WTC11 (cell line): ENCODE data around the gene AKR1A1. TPM values are rescaled to one million over a fixed set of nuclear protein-coding genes. Genes with fewer than 3 reads are reported as not detected.
"Not testable (repeated sequence)": the region's sequence is repeated elsewhere in the genome, so short reads cannot be mapped to it uniquely, and the experiment has no call there.

ENCODE experiments used
- ATAC-seq: fragments of 200-7000 bp; cut with Tn5 transposase; 2 replicates; pipeline ENCODE4 v1.10.0; 2021; ENCODE audit warnings: mild to moderate bottlenecking, moderate library complexity
- CTCF ChIA-PET: fragments of 300-600 bp; sonication (Branson Sonifier 250); formaldehyde crosslinking; loops from one replicate; lab custom pipeline; 2021; ENCODE audit warnings: antibody characterized with exemption; lab: Charles Lee
- POLR2A ChIA-PET: fragments of 350-600 bp; sonication (Branson Sonifier 250); formaldehyde crosslinking; loops from one replicate; lab custom pipeline; 2021; ENCODE audit warnings: antibody characterized with exemption; lab: Charles Lee
- DNase-seq: peaks from one replicate; pipeline ENCODE4 v3.0.0; 2021; ENCODE audit warnings: low spot score
- H3K27ac Mint-ChIP-seq: 2 replicates; pipeline ENCODE4 v1.8.0; 2021; ENCODE audit warnings: mixed read lengths
- H3K27me3 Mint-ChIP-seq: 2 replicates; pipeline ENCODE4 v1.8.0; 2021; ENCODE audit warnings: low read depth, mild to moderate bottlenecking, moderate library complexity, mixed read lengths
- H3K36me3 Mint-ChIP-seq: 2 replicates; pipeline ENCODE4 v1.8.0; 2021; ENCODE audit warnings: mixed read lengths
- H3K4me1 Mint-ChIP-seq: 2 replicates; pipeline ENCODE4 v1.8.0; 2022; ENCODE audit warnings: mixed read lengths
- H3K4me3 Mint-ChIP-seq: 2 replicates; pipeline ENCODE4 v1.8.0; 2021; ENCODE audit warnings: mild to moderate bottlenecking, moderate library complexity, mixed read lengths
- H3K9me3 Mint-ChIP-seq: 2 replicates; pipeline ENCODE4 v1.8.0; 2021; ENCODE audit warnings: mixed read lengths
- ATF1 ChIP-seq: sonication (generic); formaldehyde crosslinking; IDR thresholded peaks from 2 replicates; pipeline ENCODE4 v1.8.1; 2023; ENCODE audit warnings: mild to moderate bottlenecking, moderate library complexity, missing genetic modification reagents
- CREM ChIP-seq: sonication (generic); formaldehyde crosslinking; IDR thresholded peaks from 2 replicates; pipeline ENCODE4 v1.8.1; 2022; ENCODE audit warnings: mild to moderate bottlenecking, missing genetic modification reagents, moderate library complexity
- FOXK1 ChIP-seq: sonication (generic); formaldehyde crosslinking; IDR thresholded peaks from 2 replicates; pipeline ENCODE4 v1.8.0; 2022; ENCODE audit warnings: mild to moderate bottlenecking, moderate library complexity, missing genetic modification reagents
- HMGA2 ChIP-seq: fragments of 250-450 bp; sonication (Bioruptor Pico); IDR thresholded peaks from 2 replicates; pipeline ENCODE4 v1.4.0; 2021; ENCODE audit warnings: mild to moderate bottlenecking, moderate library complexity
- IRF2 ChIP-seq: sonication (generic); formaldehyde crosslinking; IDR thresholded peaks from 2 replicates; pipeline ENCODE4 v1.8.0; 2022; ENCODE audit warnings: low read depth, missing genetic modification reagents, borderline replicate concordance
- MXD4 ChIP-seq: fragments of 250-450 bp; sonication (Bioruptor Pico); IDR thresholded peaks from 2 replicates; pipeline ENCODE4 v1.8.0; 2021; ENCODE audit warnings: mild to moderate bottlenecking, moderate library complexity, borderline replicate concordance
- NR3C1 ChIP-seq: sonication (generic); formaldehyde crosslinking; conservative IDR thresholded peaks from 2 replicates; pipeline ENCODE4 v1.8.1; 2023; ENCODE audit warnings: low read depth, mild to moderate bottlenecking, missing genetic modification reagents
- SMAD4 ChIP-seq: sonication (generic); formaldehyde crosslinking; IDR thresholded peaks from 2 replicates; pipeline ENCODE4 v1.8.0; 2022; ENCODE audit warnings: mild to moderate bottlenecking, missing genetic modification reagents
- TCF7 ChIP-seq: sonication (generic); formaldehyde crosslinking; IDR thresholded peaks from 2 replicates; pipeline ENCODE4 v1.8.0; 2022; ENCODE audit warnings: mild to moderate bottlenecking, low read depth, missing genetic modification reagents, moderate library complexity
- TEAD1 ChIP-seq: sonication (generic); formaldehyde crosslinking; IDR thresholded peaks from 2 replicates; pipeline ENCODE4 v1.8.0; 2022; ENCODE audit warnings: mild to moderate bottlenecking, missing genetic modification reagents
- ZNF263 ChIP-seq: sonication (generic); formaldehyde crosslinking; IDR thresholded peaks from 2 replicates; pipeline ENCODE4 v1.8.1; 2022; ENCODE audit warnings: low read depth, mild to moderate bottlenecking, moderate library complexity, missing genetic modification reagents
- ZNF317 ChIP-seq: sonication (generic); formaldehyde crosslinking; IDR thresholded peaks from 2 replicates; pipeline ENCODE4 v1.8.1; 2023; ENCODE audit warnings: low read depth, mild to moderate bottlenecking, moderate library complexity, missing genetic modification reagents, borderline replicate concordance
- ZNF423 ChIP-seq: fragments of 250-450 bp; sonication (Bioruptor Pico); IDR thresholded peaks from 2 replicates; pipeline ENCODE4 v2.1.2; 2022; ENCODE audit warnings: mild to moderate bottlenecking, moderate library complexity
- ZNF671 ChIP-seq: fragments of 250-450 bp; sonication (Bioruptor Pico); IDR thresholded peaks from 2 replicates; pipeline ENCODE4 v1.8.0; 2021; ENCODE audit warnings: mild to moderate bottlenecking
- total RNA-seq: library from RNA; stranded (reverse); gene quantifications from 3 replicates; pipeline ENCODE4 v1.2.3, GENCODE V29; 2021
- TF ChIP-seq, protein P1 (sequence below): sonication (generic); formaldehyde crosslinking; IDR thresholded peaks from 2 replicates; pipeline ENCODE4 v1.8.1; 2023; ENCODE audit warnings: mild to moderate bottlenecking, missing genetic modification reagents, borderline replicate concordance
- TF ChIP-seq, protein P2 (sequence below): fragments of 250-450 bp; sonication (Bioruptor Pico); IDR thresholded peaks from 2 replicates; pipeline ENCODE4 v1.9.0; 2021; ENCODE audit warnings: mild to moderate bottlenecking
- TF ChIP-seq, protein P3 (sequence below): sonication (generic); formaldehyde crosslinking; conservative IDR thresholded peaks from 2 replicates; pipeline ENCODE4 v1.8.1; 2023; ENCODE audit warnings: mild to moderate bottlenecking, low read depth, missing genetic modification reagents, moderate library complexity
- TF ChIP-seq, protein P4 (sequence below): sonication (generic); formaldehyde crosslinking; IDR thresholded peaks from 2 replicates; pipeline ENCODE4 v1.8.1; 2022; ENCODE audit warnings: missing genetic modification reagents, borderline replicate concordance

Gene AKR1A1
- total RNA-seq, 1 experiment from 2014 or later, result 338 TPM

DNA sequence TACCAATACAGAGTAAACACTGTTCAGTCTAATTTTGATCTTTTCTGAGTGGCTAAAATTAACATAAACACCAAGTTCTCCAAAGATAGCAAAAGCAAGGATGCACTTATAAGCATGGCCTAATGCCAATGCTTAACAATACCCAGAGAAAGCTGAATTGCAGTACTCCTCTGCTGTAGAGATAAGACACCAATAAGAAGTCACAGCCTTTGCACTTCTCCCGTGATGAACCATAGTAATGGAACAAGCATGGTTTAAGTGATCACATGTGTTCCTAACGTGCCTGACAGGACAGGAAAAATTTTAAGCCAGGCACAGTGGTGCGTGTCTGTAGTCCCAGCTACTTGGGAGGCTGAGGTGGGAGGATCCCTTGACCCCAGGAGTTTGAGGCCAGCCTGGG is 34.6 kb upstream of the AKR1A1 start:
- CTCF ChIA-PET, result no interaction called here
- H3K4me1 Mint-ChIP-seq, result peaks cover 16% of the 10 kb centered on the region
- peaks cover 77% of the 10 kb centered on the region for H3K36me3 Mint-ChIP-seq
- H3K9me3 Mint-ChIP-seq, result no peaks in the 10 kb centered on the region
- POLR2A ChIA-PET, result no interaction called here
- H3K27me3 Mint-ChIP-seq, result no peaks in the 10 kb centered on the region
- H3K27ac Mint-ChIP-seq, result peak overlapping the region; percentile 42; the same call in 1 of the 2 replicates
- no peak for ATAC-seq
- no peak overlapping the region for H3K4me3 Mint-ChIP-seq
- no peak for TF ChIP-seq TCF7 (CRISPR knock-in tag)
- no peak for TF ChIP-seq ZNF671
- no peak for TF ChIP-seq ZNF423
- TF ChIP-seq ZNF317, result no peak
- no peak for TF ChIP-seq HMGA2
- TF ChIP-seq ATF1, result no peak
- no peak for TF ChIP-seq MXD4 (CRISPR knock-in tag)
- no peak for TF ChIP-seq IRF2 (CRISPR knock-in tag)
- no peak for TF ChIP-seq FOXK1 (CRISPR knock-in tag)
- TF ChIP-seq, all 79 proteins: peak for 0
- no peak for DNase-seq

DNA sequence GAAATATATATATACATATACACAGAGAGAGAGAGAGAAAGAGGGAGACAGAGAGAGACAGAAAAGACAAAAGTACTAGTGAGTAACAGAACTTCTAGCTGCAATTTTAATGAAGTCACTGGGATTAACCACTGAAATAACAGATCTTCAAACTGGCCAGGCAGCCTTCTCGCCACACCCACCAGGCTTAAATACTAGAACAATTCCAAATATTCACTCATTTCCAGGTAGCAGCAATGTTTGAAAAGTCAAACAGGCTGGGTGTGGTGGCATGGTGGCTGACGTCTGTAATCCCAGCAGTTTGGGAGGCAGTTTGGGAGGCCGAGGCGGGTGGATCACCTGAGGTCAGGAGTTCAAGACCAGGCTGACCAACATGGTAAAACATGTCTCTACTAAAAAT is 34.2 kb upstream of the AKR1A1 start:
- no peaks in the 10 kb centered on the region for H3K9me3 Mint-ChIP-seq
- H3K4me3 Mint-ChIP-seq, result no peak overlapping the region
- peak overlapping the region; percentile 41; the same call in 1 of the 2 replicates for H3K27ac Mint-ChIP-seq
- ATAC-seq, result no peak
- H3K27me3 Mint-ChIP-seq, result no peaks in the 10 kb centered on the region
- peaks cover 16% of the 10 kb centered on the region for H3K4me1 Mint-ChIP-seq
- ChIA-PET CTCF (no interaction called here), POLR2A (interaction anchor here (0.6 kb wide), 1 partner anchor 118 kb away, joined by 5 read pairs; no protein-coding TSS in a partner anchor)
- DNase-seq, result no peak
- TF ChIP-seq, protein P1, sequence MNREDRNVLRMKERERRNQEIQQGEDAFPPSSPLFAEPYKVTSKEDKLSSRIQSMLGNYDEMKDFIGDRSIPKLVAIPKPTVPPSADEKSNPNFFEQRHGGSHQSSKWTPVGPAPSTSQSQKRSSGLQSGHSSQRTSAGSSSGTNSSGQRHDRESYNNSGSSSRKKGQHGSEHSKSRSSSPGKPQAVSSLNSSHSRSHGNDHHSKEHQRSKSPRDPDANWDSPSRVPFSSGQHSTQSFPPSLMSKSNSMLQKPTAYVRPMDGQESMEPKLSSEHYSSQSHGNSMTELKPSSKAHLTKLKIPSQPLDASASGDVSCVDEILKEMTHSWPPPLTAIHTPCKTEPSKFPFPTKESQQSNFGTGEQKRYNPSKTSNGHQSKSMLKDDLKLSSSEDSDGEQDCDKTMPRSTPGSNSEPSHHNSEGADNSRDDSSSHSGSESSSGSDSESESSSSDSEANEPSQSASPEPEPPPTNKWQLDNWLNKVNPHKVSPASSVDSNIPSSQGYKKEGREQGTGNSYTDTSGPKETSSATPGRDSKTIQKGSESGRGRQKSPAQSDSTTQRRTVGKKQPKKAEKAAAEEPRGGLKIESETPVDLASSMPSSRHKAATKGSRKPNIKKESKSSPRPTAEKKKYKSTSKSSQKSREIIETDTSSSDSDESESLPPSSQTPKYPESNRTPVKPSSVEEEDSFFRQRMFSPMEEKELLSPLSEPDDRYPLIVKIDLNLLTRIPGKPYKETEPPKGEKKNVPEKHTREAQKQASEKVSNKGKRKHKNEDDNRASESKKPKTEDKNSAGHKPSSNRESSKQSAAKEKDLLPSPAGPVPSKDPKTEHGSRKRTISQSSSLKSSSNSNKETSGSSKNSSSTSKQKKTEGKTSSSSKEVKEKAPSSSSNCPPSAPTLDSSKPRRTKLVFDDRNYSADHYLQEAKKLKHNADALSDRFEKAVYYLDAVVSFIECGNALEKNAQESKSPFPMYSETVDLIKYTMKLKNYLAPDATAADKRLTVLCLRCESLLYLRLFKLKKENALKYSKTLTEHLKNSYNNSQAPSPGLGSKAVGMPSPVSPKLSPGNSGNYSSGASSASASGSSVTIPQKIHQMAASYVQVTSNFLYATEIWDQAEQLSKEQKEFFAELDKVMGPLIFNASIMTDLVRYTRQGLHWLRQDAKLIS (CRISPR knock-in tag), result no peak
- no peak for TF ChIP-seq ZNF671
- TF ChIP-seq, protein P2, sequence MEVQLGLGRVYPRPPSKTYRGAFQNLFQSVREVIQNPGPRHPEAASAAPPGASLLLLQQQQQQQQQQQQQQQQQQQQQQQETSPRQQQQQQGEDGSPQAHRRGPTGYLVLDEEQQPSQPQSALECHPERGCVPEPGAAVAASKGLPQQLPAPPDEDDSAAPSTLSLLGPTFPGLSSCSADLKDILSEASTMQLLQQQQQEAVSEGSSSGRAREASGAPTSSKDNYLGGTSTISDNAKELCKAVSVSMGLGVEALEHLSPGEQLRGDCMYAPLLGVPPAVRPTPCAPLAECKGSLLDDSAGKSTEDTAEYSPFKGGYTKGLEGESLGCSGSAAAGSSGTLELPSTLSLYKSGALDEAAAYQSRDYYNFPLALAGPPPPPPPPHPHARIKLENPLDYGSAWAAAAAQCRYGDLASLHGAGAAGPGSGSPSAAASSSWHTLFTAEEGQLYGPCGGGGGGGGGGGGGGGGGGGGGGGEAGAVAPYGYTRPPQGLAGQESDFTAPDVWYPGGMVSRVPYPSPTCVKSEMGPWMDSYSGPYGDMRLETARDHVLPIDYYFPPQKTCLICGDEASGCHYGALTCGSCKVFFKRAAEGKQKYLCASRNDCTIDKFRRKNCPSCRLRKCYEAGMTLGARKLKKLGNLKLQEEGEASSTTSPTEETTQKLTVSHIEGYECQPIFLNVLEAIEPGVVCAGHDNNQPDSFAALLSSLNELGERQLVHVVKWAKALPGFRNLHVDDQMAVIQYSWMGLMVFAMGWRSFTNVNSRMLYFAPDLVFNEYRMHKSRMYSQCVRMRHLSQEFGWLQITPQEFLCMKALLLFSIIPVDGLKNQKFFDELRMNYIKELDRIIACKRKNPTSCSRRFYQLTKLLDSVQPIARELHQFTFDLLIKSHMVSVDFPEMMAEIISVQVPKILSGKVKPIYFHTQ (CRISPR knock-in tag), result no peak
- TF ChIP-seq NR3C1 (CRISPR knock-in tag), result no peak
- TF ChIP-seq, protein P3, sequence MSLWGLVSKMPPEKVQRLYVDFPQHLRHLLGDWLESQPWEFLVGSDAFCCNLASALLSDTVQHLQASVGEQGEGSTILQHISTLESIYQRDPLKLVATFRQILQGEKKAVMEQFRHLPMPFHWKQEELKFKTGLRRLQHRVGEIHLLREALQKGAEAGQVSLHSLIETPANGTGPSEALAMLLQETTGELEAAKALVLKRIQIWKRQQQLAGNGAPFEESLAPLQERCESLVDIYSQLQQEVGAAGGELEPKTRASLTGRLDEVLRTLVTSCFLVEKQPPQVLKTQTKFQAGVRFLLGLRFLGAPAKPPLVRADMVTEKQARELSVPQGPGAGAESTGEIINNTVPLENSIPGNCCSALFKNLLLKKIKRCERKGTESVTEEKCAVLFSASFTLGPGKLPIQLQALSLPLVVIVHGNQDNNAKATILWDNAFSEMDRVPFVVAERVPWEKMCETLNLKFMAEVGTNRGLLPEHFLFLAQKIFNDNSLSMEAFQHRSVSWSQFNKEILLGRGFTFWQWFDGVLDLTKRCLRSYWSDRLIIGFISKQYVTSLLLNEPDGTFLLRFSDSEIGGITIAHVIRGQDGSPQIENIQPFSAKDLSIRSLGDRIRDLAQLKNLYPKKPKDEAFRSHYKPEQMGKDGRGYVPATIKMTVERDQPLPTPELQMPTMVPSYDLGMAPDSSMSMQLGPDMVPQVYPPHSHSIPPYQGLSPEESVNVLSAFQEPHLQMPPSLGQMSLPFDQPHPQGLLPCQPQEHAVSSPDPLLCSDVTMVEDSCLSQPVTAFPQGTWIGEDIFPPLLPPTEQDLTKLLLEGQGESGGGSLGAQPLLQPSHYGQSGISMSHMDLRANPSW (CRISPR knock-in tag), result no peak
- no peak for TF ChIP-seq SMAD4 (CRISPR knock-in tag)
- TF ChIP-seq TEAD1 (CRISPR knock-in tag), result no peak
- TF ChIP-seq CREM, result no peak
- TF ChIP-seq, protein P4, sequence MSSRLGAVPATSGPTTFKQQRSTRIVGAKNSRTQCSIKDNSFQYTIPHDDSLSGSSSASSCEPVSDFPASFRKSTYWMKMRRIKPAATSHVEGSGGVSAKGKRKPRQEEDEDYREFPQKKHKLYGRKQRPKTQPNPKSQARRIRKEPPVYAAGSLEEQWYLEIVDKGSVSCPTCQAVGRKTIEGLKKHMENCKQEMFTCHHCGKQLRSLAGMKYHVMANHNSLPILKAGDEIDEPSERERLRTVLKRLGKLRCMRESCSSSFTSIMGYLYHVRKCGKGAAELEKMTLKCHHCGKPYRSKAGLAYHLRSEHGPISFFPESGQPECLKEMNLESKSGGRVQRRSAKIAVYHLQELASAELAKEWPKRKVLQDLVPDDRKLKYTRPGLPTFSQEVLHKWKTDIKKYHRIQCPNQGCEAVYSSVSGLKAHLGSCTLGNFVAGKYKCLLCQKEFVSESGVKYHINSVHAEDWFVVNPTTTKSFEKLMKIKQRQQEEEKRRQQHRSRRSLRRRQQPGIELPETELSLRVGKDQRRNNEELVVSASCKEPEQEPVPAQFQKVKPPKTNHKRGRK (CRISPR knock-in tag), result no peak
- no peak for TF ChIP-seq ZNF263 (CRISPR knock-in tag)
- H3K36me3 Mint-ChIP-seq, result peaks cover 74% of the 10 kb centered on the region

DNA sequence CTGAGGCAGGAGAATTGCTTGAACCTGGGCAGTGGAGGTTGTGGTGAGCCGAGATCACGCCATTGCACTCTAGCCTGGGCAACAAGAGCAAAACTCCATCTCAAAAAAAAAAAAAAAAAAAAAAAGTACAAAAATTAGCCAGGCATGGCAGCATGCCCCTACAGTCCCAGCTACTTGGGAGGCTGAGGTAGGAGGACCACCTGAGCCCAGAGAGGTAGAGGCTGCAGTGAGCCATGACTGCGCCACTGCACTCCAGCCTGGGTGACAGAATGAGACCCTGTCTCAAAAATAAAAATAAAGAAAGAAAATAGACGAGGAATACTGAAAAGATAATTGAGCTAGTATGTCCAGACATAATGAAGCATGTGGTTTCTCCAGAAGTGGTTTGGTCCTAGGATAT is 32.3 kb upstream of the AKR1A1 start:
- peaks cover 30% of the 10 kb centered on the region for H3K4me1 Mint-ChIP-seq
- peaks cover 60% of the 10 kb centered on the region for H3K36me3 Mint-ChIP-seq
- 0 out of 2 replicates have a peak overlapping the region, but pooled peaks have one; percentile 87 for H3K27ac Mint-ChIP-seq
- H3K4me3 Mint-ChIP-seq, result peak overlapping the region; percentile 95; the same call in 1 of the 2 replicates
- POLR2A ChIA-PET, result interaction anchor here (0.5 to 2.4 kb wide), 3 partner anchors 11 to 226 kb away, joined by 4 to 16 read pairs (median 4); partner anchors contain the start of gene AKR1A1
- not testable (repeated sequence) for H3K9me3 Mint-ChIP-seq, DNase-seq, ATAC-seq, H3K27me3 Mint-ChIP-seq
- CTCF ChIA-PET, result interaction anchor here (1.1 kb wide), 1 partner anchor 18 kb away, joined by 4 read pairs; the partner anchor contains the start of genes CCDC163 and MMACHC
